ENCODE data around the gene LRRTM4. TPM values are rescaled to one million over a fixed set of nuclear protein-coding genes. Genes with fewer than 3 reads are reported as not detected.

Gene LRRTM4
- total RNA-seq, 1 donor = 0.18 TPM

DNA sequence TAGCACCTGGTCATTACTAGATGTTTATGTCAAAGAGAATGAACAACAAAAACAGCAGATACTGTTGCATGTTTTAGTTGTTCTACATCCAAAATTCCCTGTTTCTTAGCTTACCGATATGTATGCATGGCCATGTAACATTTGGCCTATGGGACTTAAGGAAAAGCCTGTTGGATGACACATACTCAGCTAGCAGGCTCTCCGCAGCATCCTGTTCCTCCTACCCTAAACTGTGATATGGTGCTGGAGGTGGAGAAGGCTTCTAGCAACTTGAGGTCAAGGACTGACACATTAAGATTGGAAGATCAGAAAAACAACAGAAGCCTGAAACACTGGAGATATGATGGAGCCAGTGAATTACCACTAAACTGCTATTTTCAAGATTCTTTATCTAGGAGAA lies 537.8 kb downstream of the LRRTM4 start:
- no peak for DNase-seq (ENCODE audit: low read depth)
- TF ChIP-seq, protein P1, sequence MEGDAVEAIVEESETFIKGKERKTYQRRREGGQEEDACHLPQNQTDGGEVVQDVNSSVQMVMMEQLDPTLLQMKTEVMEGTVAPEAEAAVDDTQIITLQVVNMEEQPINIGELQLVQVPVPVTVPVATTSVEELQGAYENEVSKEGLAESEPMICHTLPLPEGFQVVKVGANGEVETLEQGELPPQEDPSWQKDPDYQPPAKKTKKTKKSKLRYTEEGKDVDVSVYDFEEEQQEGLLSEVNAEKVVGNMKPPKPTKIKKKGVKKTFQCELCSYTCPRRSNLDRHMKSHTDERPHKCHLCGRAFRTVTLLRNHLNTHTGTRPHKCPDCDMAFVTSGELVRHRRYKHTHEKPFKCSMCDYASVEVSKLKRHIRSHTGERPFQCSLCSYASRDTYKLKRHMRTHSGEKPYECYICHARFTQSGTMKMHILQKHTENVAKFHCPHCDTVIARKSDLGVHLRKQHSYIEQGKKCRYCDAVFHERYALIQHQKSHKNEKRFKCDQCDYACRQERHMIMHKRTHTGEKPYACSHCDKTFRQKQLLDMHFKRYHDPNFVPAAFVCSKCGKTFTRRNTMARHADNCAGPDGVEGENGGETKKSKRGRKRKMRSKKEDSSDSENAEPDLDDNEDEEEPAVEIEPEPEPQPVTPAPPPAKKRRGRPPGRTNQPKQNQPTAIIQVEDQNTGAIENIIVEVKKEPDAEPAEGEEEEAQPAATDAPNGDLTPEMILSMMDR (IDR thresholded peaks at IDR 0.05; ENCODE audit: insufficient read depth, low read length) = no peak

GRCh38 chr2:76980067-76980787 lies 541.9 kb downstream of the LRRTM4 start:
- TF ChIP-seq, protein P1 (IDR thresholded peaks at IDR 0.05; ENCODE audit: insufficient read depth, low read length) = no peak
- H3K4me3 ChIP-seq (ENCODE audit: low read depth, low read length) = no peak overlapping the region
- no peak for DNase-seq (ENCODE audit: low read depth)

More for the DNA sequence above, 537.8 kb downstream of the LRRTM4 start:
- no peak overlapping the region for H3K4me3 ChIP-seq (ENCODE audit: low read depth, low read length)

GRCh38 chr2:76977846-76978727 lies 544.1 kb downstream of the LRRTM4 start:
- no peak for DNase-seq (ENCODE audit: low read depth)
- TF ChIP-seq, protein P1 (IDR thresholded peaks at IDR 0.05; ENCODE audit: insufficient read depth, low read length) = no peak
- no peak overlapping the region for H3K4me3 ChIP-seq (ENCODE audit: low read depth, low read length)

DNA sequence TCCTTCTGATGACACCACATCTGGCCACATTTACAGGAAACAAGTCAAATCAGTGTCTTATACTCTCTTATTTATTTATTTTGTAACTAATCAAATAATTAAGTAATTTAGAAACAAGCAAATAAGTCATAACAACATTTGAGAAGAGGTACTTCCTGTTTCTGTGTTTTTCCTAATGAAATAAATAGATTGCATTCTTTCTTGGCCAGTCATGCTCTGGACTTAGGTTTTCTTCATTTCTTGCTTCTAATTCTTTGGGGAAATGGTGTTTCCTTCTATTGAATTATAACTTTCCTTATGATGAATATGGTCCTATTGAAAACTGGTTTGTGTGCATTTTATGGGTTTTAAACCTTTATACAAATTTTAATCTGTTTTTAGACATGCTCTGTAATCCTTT lies 546.4 kb downstream of the LRRTM4 start:
- DNase-seq (ENCODE audit: low read depth) = no peak
- H3K4me3 ChIP-seq (ENCODE audit: low read depth, low read length) = no peak overlapping the region
- TF ChIP-seq, protein P1 (IDR thresholded peaks at IDR 0.05; ENCODE audit: insufficient read depth, low read length) = no peak

DNA sequence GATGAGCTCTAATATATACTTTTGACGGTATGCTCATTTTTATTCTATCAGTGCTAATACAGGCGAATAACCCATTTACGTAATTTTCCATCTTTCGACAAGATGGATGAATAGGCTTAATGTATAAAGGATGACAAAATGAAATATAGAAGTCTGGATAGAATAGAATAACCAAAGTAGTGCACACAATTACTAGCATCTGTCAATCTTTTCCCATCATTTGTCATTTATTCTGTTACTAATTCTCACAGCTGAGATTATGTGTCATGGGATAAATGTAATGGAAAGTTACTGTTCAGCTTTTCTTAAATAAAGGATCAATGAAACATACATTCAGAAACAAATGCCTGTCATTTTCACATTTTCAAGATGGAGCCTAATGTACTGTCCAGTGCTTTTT lies 548.6 kb downstream of the LRRTM4 start:
- H3K4me3 ChIP-seq (ENCODE audit: low read depth, low read length) = no peak overlapping the region
- TF ChIP-seq, protein P1 (IDR thresholded peaks at IDR 0.05; ENCODE audit: insufficient read depth, low read length) = no peak
- DNase-seq (ENCODE audit: low read depth) = no peak

- no peak for DNase-seq (ENCODE audit: low read depth)
- TF ChIP-seq, protein P1 (IDR thresholded peaks at IDR 0.05; ENCODE audit: insufficient read depth, low read length) = no peak
- no peak overlapping the region for H3K4me3 ChIP-seq (ENCODE audit: low read depth, low read length)
Measured at GRCh38 chr2:76965772-76966171, 556.4 kb downstream of the LRRTM4 start.

Measured in fibroblast of the aortic adventitia (primary cell).